Muscle of leg (tissue), 11 donors: ENCODE measurements around the gene SP140L. TPM values are rescaled to one million over a fixed set of nuclear protein-coding genes. Genes with fewer than 3 reads are reported as not detected.

ENCODE experiments used
- DNase-seq: peaks from one replicate; pipeline ENCODE4 v3.0.0; 2013
- H3K27ac ChIP-seq: one replicate; pipeline ENCODE4 v1.5.1; 2013; ENCODE audit warnings: mild to moderate bottlenecking, low read length, control low read depth
- H3K27me3 ChIP-seq: one replicate; pipeline ENCODE4 v1.6.1; 2013; ENCODE audit warnings: low read length; ENCODE audit not compliant: control insufficient read depth, insufficient read depth
- H3K36me3 ChIP-seq: one replicate; pipeline ENCODE4 v1.6.1; 2013; ENCODE audit warnings: low read length; ENCODE audit not compliant: control insufficient read depth, insufficient read depth
- H3K4me1 ChIP-seq: one replicate; pipeline ENCODE4 v1.6.1; 2013; ENCODE audit warnings: low read length; ENCODE audit not compliant: control insufficient read depth, insufficient read depth
- H3K4me3 ChIP-seq: one replicate; pipeline ENCODE4 v1.5.1; 2013; ENCODE audit warnings: low read length, control low read depth
- H3K9me3 ChIP-seq: replicated peaks from 2 replicates; pipeline ENCODE4 v1.6.1; 2013; ENCODE audit warnings: low read depth, low read length; ENCODE audit not compliant: control insufficient read depth
- WGBS: methylation state at CpG from one replicate; pipeline ENCODE4 v1.1.5; 2013; ENCODE audit warnings: missing lambda C conversion rate; ENCODE audit not compliant: insufficient coverage; 5-methylcytosine and 5-hydroxymethylcytosine counted together
- polyA plus RNA-seq, 8 donors: library from polyadenylated mRNA; unstranded; fragments of 120-200 nt; gene quantifications; one replicate each; pipeline versions ENCODE4 v1.2.1 to v1.2.3, GENCODE V29; 2013; ENCODE audit warnings: inconsistent platforms in 1 of 8, low replicate concordance in 1 of 8; ENCODE audit not compliant: insufficient read length in 8 of 8, insufficient read depth in 1 of 8
- total RNA-seq: library from RNA; stranded (reverse); fragments of 120-200 nt; gene quantifications from one replicate; pipeline ENCODE4 v1.2.4, GENCODE V29; 2013

Gene SP140L
- total and polyA plus RNA-seq, 9 donors = 3.2 to 7.0 (median 4.4) TPM

DNA sequence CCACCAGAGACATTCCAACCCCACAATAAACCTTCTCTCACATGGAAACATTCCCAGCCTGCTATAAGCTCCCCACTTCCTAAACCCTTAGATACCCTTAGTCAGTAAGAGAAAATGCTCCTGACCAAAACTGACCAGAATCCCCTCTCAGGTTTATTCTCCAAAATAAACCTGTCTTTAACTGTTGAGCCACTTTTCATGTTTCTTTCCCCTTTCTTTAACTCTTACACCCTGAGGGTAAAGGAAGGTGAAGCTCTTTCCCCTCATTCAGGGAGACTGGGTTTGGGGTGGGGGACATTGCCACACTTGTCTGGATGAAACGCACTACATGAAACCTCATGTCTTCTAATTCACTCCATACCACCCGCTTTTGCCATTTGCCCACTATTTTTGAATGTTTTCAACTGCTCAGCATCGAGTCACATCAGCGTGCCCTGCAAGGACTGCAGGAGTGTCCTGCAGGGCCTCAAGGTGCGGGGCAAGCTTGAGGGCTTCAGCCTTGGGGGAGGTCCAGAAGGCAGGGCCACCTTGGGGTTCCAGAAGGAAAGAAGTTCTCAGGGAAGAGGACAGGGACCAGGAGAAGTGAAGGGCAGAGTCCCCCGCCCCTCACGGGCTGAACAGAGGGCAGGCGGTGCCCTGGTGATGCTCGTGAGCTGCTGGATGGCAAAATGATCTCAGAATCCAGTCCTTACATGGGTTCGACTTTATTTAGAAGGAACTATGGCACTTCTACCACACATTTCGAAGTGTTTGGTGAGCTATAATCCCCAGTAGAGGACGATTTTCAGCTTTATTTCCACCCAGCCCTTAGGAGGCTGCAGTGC, 4.2 kb upstream of the SP140L start:
- H3K9me3 ChIP-seq = peaks cover 12% of the 10 kb centered on the region
- WGBS = 90% methylated on average over 6 of the region's 12 CpGs
- DNase-seq = no peak

DNA sequence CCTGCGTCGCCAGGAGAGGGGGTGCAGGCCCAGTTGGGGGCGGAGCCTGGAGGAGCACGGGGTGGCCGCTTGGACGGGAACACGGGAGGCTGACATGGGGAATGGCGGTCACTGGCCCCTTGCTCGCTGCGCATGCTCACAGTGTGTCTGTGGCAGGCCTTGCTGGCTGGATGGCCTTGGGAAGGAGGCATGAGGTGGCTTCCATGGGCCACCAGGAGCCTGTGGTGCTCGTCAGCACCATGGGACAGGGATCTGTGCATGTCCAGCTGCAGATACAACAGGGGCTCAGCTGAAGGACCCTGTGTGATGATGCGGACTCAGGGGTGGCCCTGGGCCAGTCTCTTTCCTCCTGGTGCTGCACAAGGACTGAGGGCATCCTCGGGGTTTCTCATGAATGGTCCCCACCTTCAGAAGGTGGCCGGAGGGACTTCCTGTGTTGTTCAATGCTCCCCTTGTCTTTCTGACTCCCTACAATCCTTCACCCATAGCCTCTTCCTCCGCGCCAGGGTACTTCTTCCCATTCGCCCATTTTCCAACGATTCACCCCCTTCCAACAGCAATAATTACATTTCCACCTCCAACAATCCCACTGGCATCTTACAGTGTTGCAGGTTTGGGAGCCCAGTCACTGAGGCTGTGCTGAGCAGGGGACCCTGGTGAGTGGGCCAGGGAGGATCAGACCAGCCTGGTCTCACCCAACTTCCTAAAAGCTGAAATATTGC, 3.4 kb upstream of the SP140L start:
- Histone ChIP-seq H3K4me1 (no peaks in the 10 kb centered on the region), H3K27ac (no peak overlapping the region), H3K9me3 (peaks cover 12% of the 10 kb centered on the region), H3K4me3 (no peak overlapping the region), H3K36me3 (no peaks in the 10 kb centered on the region), H3K27me3 (no peaks in the 10 kb centered on the region)
- WGBS = 81% methylated on average over 16 of the region's 18 CpGs
- DNase-seq = no peak

More for the DNA sequence above, 4.2 kb upstream of the SP140L start:
- H3K27me3 ChIP-seq = no peaks in the 10 kb centered on the region
- no peak overlapping the region for H3K4me3 ChIP-seq
- H3K36me3 ChIP-seq = no peaks in the 10 kb centered on the region
- H3K4me1 ChIP-seq = no peaks in the 10 kb centered on the region
- H3K27ac ChIP-seq = no peak overlapping the region

GRCh38 chr2:230324503-230324902, 2.5 kb upstream of the SP140L start:
- Histone ChIP-seq H3K9me3 (peaks cover 12% of the 10 kb centered on the region), H3K27me3 (no peaks in the 10 kb centered on the region), H3K27ac (no peak overlapping the region), H3K4me1 (no peaks in the 10 kb centered on the region), H3K4me3 (no peak overlapping the region), H3K36me3 (no peaks in the 10 kb centered on the region)
- WGBS = 77% methylated on average over 5 of the region's 5 CpGs
- no peak for DNase-seq

DNA sequence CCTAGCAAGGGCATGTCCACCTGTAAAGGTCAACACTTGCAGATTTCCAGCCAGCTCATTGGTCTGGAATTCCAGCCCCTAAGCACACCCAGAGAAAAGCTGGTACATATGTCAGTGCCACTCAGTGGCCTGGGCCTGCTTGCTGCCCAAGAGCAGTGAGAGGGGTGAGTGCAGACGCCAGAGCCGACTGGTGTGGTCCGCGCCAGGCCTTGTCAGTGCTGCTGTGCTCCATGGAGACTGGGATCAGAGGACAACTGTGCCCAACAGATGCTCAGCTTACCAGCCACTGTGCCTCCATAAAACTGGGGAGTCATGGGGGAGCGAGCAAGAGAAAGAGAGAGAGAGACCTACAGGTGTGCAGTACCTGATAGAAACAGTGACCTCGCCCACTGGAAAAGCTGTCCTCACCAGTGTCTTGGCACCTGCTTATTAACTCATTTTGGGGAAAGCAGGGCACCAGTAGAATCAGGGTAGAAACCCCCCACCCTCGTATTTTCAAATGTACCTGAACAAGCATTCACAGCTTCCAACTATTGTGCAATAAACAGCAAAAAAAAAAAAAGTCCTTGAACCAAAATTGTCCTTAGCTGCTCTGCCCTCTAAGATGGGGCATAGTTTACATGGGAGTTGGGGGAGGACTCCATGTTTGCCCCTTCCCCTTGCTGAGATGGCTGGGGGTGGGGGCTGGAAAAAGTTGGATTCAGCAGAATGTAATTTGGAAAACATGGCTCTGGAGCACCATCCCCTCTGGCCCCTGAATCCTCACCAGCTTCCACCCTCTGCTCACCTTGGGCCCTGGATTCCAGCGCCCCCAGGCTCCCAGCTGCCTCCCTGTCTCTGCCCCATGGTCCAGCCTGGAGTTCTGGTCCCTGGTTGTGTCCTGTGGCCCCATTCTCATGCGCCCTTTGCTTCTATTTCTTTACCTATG, 1.4 kb upstream of the SP140L start:
- DNase-seq = no peak
- H3K4me3 ChIP-seq = no peak overlapping the region
- no peaks in the 10 kb centered on the region for H3K4me1 ChIP-seq
- H3K27ac ChIP-seq = no peak overlapping the region
- no peaks in the 10 kb centered on the region for H3K36me3 ChIP-seq
- H3K27me3 ChIP-seq = no peaks in the 10 kb centered on the region
- 92% methylated on average over 4 of the region's 9 CpGs for WGBS
- peaks cover 12% of the 10 kb centered on the region for H3K9me3 ChIP-seq

- peak; percentile 27 for DNase-seq
These were observed 593 bp downstream of the SP140L start for GRCh38 chr2:230327418-230328154.

GRCh38 chr2:230328155-230328458, 1.1 kb downstream of the SP140L start:
- no CpG with 5 or more reads among the region's 8 CpGs for WGBS
- Histone ChIP-seq H3K27ac (no peak overlapping the region), H3K4me3 (no peak overlapping the region), H3K27me3 (no peaks in the 10 kb centered on the region), H3K9me3 (peaks cover 2% of the 10 kb centered on the region), H3K4me1 (no peaks in the 10 kb centered on the region), H3K36me3 (no peaks in the 10 kb centered on the region)
- no peak for DNase-seq

More at GRCh38 chr2:230327418-230328154, 593 bp downstream of the SP140L start:
- no CpG with 5 or more reads among the region's 5 CpGs for WGBS
- Histone ChIP-seq H3K36me3 (no peaks in the 10 kb centered on the region), H3K4me3 (peak overlapping the region; percentile 39), H3K9me3 (peaks cover 5% of the 10 kb centered on the region), H3K27ac (peak overlapping the region; percentile 62), H3K27me3 (no peaks in the 10 kb centered on the region), H3K4me1 (no peaks in the 10 kb centered on the region)

DNA sequence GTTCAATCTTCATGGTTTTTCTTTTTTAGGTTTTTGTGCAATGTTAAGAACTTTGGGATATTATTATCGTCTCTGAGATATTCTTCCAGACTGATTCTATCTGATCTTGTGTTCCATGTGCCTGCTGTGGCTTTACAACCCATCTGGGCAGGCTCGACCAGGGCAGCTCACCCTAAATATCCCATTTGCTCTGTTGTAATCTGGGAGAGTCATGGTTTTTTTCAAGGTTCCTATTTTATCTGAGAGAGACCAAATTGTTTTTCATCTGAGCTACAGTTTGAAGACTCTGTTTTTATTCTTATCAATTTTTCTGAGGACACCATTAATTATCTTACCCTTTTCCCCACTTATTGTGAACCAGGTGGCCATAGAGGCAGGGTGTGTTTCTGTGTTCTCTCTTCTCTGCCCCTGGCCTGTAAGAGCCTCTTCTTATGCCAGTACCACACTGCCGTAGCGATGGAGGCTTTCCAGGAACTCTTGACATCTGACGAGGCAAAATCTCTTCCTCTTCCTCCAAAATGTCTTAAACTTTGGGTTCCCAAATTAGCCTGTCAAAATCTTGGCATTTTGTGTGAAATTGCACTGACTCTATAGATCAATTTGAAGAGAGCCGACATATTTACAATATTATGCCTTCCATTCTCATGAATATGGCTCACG, 3.1 kb downstream of the SP140L start:
- 80% methylated on average over 3 of the region's 7 CpGs for WGBS
- Histone ChIP-seq H3K27me3 (no peaks in the 10 kb centered on the region), H3K36me3 (no peaks in the 10 kb centered on the region), H3K27ac (no peak overlapping the region), H3K4me1 (no peaks in the 10 kb centered on the region), H3K9me3 (no peaks in the 10 kb centered on the region), H3K4me3 (no peak overlapping the region)
- DNase-seq = peak; percentile 35

GRCh38 chr2:230330725-230331124, 3.7 kb downstream of the SP140L start:
- Histone ChIP-seq H3K36me3 (no peaks in the 10 kb centered on the region), H3K4me1 (no peaks in the 10 kb centered on the region), H3K4me3 (no peak overlapping the region), H3K27me3 (no peaks in the 10 kb centered on the region), H3K9me3 (no peaks in the 10 kb centered on the region), H3K27ac (no peak overlapping the region)
- no peak for DNase-seq
- WGBS = 100% methylated on average over 2 of the region's 7 CpGs

- Histone ChIP-seq H3K9me3 (no peaks in the 10 kb centered on the region), H3K27ac (no peak overlapping the region), H3K36me3 (no peaks in the 10 kb centered on the region), H3K4me1 (no peaks in the 10 kb centered on the region), H3K27me3 (no peaks in the 10 kb centered on the region), H3K4me3 (no peak overlapping the region)
- 71% methylated on average over 1 of the region's 3 CpGs for WGBS
- no peak for DNase-seq
These were observed 8.5 kb downstream of the SP140L start for GRCh38 chr2:230335461-230335863.
